Fibroblast of lung (primary cell): ENCODE results near the gene C17orf67. TPM values are rescaled to one million over a fixed set of nuclear protein-coding genes. Genes with fewer than 3 reads are reported as not detected.

Experiments used
- DNase-seq, 2 donors: peaks; one replicate each; pipeline versions ENCODE4 v3.0.0 to v3.0.0-alpha.2; 2010; ENCODE audit warnings: low read depth in 2 of 2
- H2AFZ ChIP-seq: 2 replicates; pipeline ENCODE4 v1.5.1; 2012; ENCODE audit warnings: low read length, control low read depth, inconsistent platforms
- H3K27ac ChIP-seq: 2 replicates; pipeline ENCODE4 v1.5.1; 2011; ENCODE audit warnings: low read length, control low read depth; ENCODE audit not compliant: insufficient read depth
- H3K27me3 ChIP-seq: 2 replicates; pipeline ENCODE4 v1.5.1; 2011; ENCODE audit warnings: mild to moderate bottlenecking, low read length; ENCODE audit not compliant: control insufficient read depth, insufficient read depth
- H3K36me3 ChIP-seq: 2 replicates; pipeline ENCODE4 v1.5.1; 2011; ENCODE audit warnings: low read length; ENCODE audit not compliant: control insufficient read depth, insufficient read depth
- H3K4me1 ChIP-seq: 2 replicates; pipeline ENCODE4 v1.5.1; 2011; ENCODE audit warnings: low read length; ENCODE audit not compliant: control insufficient read depth, insufficient read depth; ENCODE audit errors: extremely low read depth
- H3K4me2 ChIP-seq: 2 replicates; pipeline ENCODE4 v1.5.1; 2011; ENCODE audit warnings: low read length, control low read depth; ENCODE audit not compliant: insufficient read depth; ENCODE audit errors: extremely low read depth
- H3K4me3 ChIP-seq, 4 experiments: fragments of 200-600 bp in 1 of 4; sonication (generic) in 1 of 4; replicated peaks in 1 of 4; 2 replicates each; pipeline ENCODE4 v1.5.1; 2011 to 2016; ENCODE audit warnings: low read length in 4 of 4, low read depth in 3 of 4, mild to moderate bottlenecking in 3 of 4, control low read depth in 2 of 4, inconsistent platforms in 1 of 4, mixed read lengths in 1 of 4; ENCODE audit not compliant: insufficient read depth in 1 of 4; ENCODE audit errors: control extremely low read depth in 1 of 4
- H3K79me2 ChIP-seq: 2 replicates; pipeline ENCODE4 v1.5.1; 2012; ENCODE audit warnings: mild to moderate bottlenecking, low read length, inconsistent platforms; ENCODE audit not compliant: control insufficient read depth, insufficient read depth
- H3K9ac ChIP-seq: 2 replicates; pipeline ENCODE4 v1.5.1; 2011; ENCODE audit warnings: mild to moderate bottlenecking, low read length, control low read depth; ENCODE audit not compliant: insufficient read depth
- H3K9me3 ChIP-seq: 2 replicates; pipeline ENCODE4 v1.5.1; 2012; ENCODE audit warnings: low read depth, low read length; ENCODE audit not compliant: control insufficient read depth, insufficient read depth
- H4K20me1 ChIP-seq: 2 replicates; pipeline ENCODE4 v1.5.1; 2011; ENCODE audit warnings: low read length; ENCODE audit not compliant: control insufficient read depth, insufficient read depth; ENCODE audit errors: extremely low read depth
- CTCF ChIP-seq, 2 donors: IDR thresholded peaks in 1 of 2; conservative IDR thresholded peaks in 1 of 2; 1 replicate in 1 of 2; 2 replicates in 1 of 2; pipeline ENCODE4 v1.5.1; 2011 to 2012; ENCODE audit warnings: low read length in 2 of 2, control low read depth in 1 of 2, inconsistent platforms in 1 of 2, low read depth in 1 of 2, mild to moderate bottlenecking in 1 of 2
- EZH2 ChIP-seq: IDR thresholded peaks from 2 replicates; pipeline ENCODE4 v1.5.1; 2012; ENCODE audit warnings: low read length, control low read depth, mild to moderate bottlenecking; ENCODE audit errors: missing control alignments
- polyA plus RNA-seq, 2 donors: library from polyadenylated mRNA; depleted of rRNA in 1 of 2; stranded (reverse) in 1 of 2; unstranded in 1 of 2; fragments of >200 nt; gene quantifications; 2 replicates each; pipeline ENCODE4 v1.2.1, GENCODE V29; 2011 to 2012; ENCODE audit warnings: missing spikeins in 1 of 2
- total RNA-seq: library from RNA; depleted of rRNA; stranded (reverse); fragments of >200 nt; gene quantifications from 2 replicates; pipeline ENCODE4 v1.2.1, GENCODE V29; 2014

C17orf67 gene
- total and polyA plus RNA-seq, 2 donors (not counting 1 experiment from before 2014, with no cell fraction given), result 0.45 to 1.7 TPM

GRCh38 chr17:56824503-56824902, 9.2 kb downstream of the C17orf67 start:
- Histone ChIP-seq H3K79me2 (peaks cover 2% of the 10 kb centered on the region), H3K36me3 (no peaks in the 10 kb centered on the region), H2AFZ (no peak overlapping the region), H3K27me3 (no peaks in the 10 kb centered on the region), H3K4me3 (no peak overlapping the region), H3K9ac (no peak overlapping the region), H3K27ac (no peak overlapping the region), H3K4me1 (no peaks in the 10 kb centered on the region), H3K4me2 (no peak overlapping the region), H3K9me3 (no peaks in the 10 kb centered on the region), H4K20me1 (no peaks in the 10 kb centered on the region)
- DNase-seq, result no peak
- TF ChIP-seq EZH2 (no peak), CTCF (conservative IDR thresholded peaks at IDR 0.05 in 1 of 2, IDR thresholded peaks at IDR 0.05 in 1 of 2; ENCODE audit: low read depth in 1 of 2, low read length in 2 of 2) (no peak)

- Histone ChIP-seq H3K4me3 (no peak overlapping the region), H3K27me3 (no peaks in the 10 kb centered on the region), H3K4me1 (no peaks in the 10 kb centered on the region), H2AFZ (no peak overlapping the region), H3K9me3 (no peaks in the 10 kb centered on the region), H3K9ac (no peak overlapping the region), H3K36me3 (no peaks in the 10 kb centered on the region), H3K79me2 (no peaks in the 10 kb centered on the region), H3K27ac (no peak overlapping the region), H3K4me2 (no peak overlapping the region), H4K20me1 (no peaks in the 10 kb centered on the region)
- TF ChIP-seq CTCF (conservative IDR thresholded peaks at IDR 0.05 in 1 of 2, IDR thresholded peaks at IDR 0.05 in 1 of 2; ENCODE audit: low read depth in 1 of 2, low read length in 2 of 2) (no peak), EZH2 (no peak)
- no peak for DNase-seq
Observed at GRCh38 chr17:56823848-56824247, 9.9 kb downstream of the C17orf67 start.

- Histone ChIP-seq H3K36me3 (no peaks in the 10 kb centered on the region), H3K79me2 (no peaks in the 10 kb centered on the region), H3K9me3 (no peaks in the 10 kb centered on the region), H3K4me3 (no peak overlapping the region), H3K4me1 (no peaks in the 10 kb centered on the region), H4K20me1 (no peaks in the 10 kb centered on the region), H3K27me3 (no peaks in the 10 kb centered on the region), H2AFZ (no peak overlapping the region), H3K9ac (no peak overlapping the region), H3K27ac (no peak overlapping the region), H3K4me2 (no peak overlapping the region)
- no peak for TF ChIP-seq EZH2
- TF ChIP-seq CTCF (conservative IDR thresholded peaks at IDR 0.05 in 1 of 2, IDR thresholded peaks at IDR 0.05 in 1 of 2; ENCODE audit: low read depth in 1 of 2, low read length in 2 of 2), result no peak
- DNase-seq, result no peak
Observed at GRCh38 chr17:56822725-56823124, 11.0 kb downstream of the C17orf67 start.
